ENCODE results near the gene SH2D5.

DNA sequence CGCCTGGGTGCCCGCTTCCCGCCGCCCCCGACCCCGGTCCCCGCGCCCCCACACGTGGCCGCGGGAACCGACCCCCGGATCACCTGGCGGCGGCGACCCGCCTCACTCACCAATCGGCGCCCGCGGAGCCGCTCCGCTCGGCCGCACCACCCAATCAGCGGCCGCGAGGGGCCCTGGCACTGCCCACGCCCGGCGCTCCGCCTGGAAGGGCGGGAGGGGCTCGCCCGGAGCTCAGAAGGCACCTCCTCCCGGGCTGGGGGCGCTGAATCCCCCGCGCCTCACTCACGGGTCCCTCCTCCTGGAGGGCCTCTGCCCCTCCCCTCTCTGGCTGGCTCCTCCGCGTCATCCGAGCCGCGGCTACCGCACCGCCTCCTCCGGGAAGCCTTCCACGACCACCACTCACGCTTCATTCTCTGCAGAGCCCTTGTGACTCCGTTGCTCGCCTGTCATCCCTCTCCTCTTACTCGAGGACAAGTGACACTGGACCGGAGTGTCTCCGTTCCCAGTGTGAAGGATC is 374 bp downstream of the SH2D5 start:
- TF ChIP-seq EZH2 (IDR thresholded peaks at IDR 0.05), result no peak
- TF ChIP-seq, protein P1, sequence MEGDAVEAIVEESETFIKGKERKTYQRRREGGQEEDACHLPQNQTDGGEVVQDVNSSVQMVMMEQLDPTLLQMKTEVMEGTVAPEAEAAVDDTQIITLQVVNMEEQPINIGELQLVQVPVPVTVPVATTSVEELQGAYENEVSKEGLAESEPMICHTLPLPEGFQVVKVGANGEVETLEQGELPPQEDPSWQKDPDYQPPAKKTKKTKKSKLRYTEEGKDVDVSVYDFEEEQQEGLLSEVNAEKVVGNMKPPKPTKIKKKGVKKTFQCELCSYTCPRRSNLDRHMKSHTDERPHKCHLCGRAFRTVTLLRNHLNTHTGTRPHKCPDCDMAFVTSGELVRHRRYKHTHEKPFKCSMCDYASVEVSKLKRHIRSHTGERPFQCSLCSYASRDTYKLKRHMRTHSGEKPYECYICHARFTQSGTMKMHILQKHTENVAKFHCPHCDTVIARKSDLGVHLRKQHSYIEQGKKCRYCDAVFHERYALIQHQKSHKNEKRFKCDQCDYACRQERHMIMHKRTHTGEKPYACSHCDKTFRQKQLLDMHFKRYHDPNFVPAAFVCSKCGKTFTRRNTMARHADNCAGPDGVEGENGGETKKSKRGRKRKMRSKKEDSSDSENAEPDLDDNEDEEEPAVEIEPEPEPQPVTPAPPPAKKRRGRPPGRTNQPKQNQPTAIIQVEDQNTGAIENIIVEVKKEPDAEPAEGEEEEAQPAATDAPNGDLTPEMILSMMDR (IDR thresholded peaks at IDR 0.05), result peak; percentile 3
